MG63 (cell line): Measurements from ENCODE around the gene ACTG1. TPM values are rescaled to one million over a fixed set of nuclear protein-coding genes. Genes with fewer than 3 reads are reported as not detected.
A peak's percentile ranks its signal among the peaks of the same experiment; 100 is the strongest.

Experiments used
- DNase-seq: peaks from one replicate; pipeline ENCODE4 v3.0.0-alpha.2; 2020
- H3K27me3 ChIP-seq: fragments of 250-450 bp; sonication (Bioruptor Pico); 2 replicates; pipeline ENCODE4 v1.5.1; 2020; ENCODE audit warnings: mild to moderate bottlenecking, moderate library complexity
- H3K36me3 ChIP-seq: fragments of 250-450 bp; sonication (Bioruptor Pico); 2 replicates; pipeline ENCODE4 v1.5.1; 2020; ENCODE audit warnings: mild to moderate bottlenecking, moderate library complexity
- H3K4me3 ChIP-seq: fragments of 250-450 bp; sonication (Bioruptor Pico); 2 replicates; pipeline ENCODE4 v1.5.1; 2020; ENCODE audit warnings: mild to moderate bottlenecking, moderate library complexity
- H3K9me3 ChIP-seq: fragments of 250-450 bp; sonication (Bioruptor Pico); 2 replicates; pipeline ENCODE4 v1.5.1; 2020; ENCODE audit warnings: mild to moderate bottlenecking, moderate library complexity
- total RNA-seq: library from RNA; depleted of rRNA; stranded (reverse); fragments of >200 nt; shearing (Covaris generic); gene quantifications from 2 replicates; pipeline ENCODE4 v1.2.3, GENCODE V29; 2014; ENCODE audit warnings: low replicate concordance

The ACTG1 gene
- total RNA-seq, 1 experiment from 2014 or later, result 6,321 TPM

- no peak overlapping the region for H3K4me3 ChIP-seq
- no peaks in the 10 kb centered on the region for H3K27me3 ChIP-seq
- no peaks in the 10 kb centered on the region for H3K36me3 ChIP-seq
- DNase-seq, result no peak
- H3K9me3 ChIP-seq, result no peaks in the 10 kb centered on the region
These were observed 19.2 kb downstream of the ACTG1 start for GRCh38 chr17:81493198-81494038.

- DNase-seq, result no peak
- no peak overlapping the region for H3K4me3 ChIP-seq
- no peaks in the 10 kb centered on the region for H3K27me3 ChIP-seq
- H3K36me3 ChIP-seq, result no peaks in the 10 kb centered on the region
- H3K9me3 ChIP-seq, result no peaks in the 10 kb centered on the region
These were observed 19.9 kb downstream of the ACTG1 start for GRCh38 chr17:81492706-81493105.

GRCh38 chr17:81492202-81492601 lies 20.4 kb downstream of the ACTG1 start:
- no peaks in the 10 kb centered on the region for H3K36me3 ChIP-seq
- H3K27me3 ChIP-seq, result no peaks in the 10 kb centered on the region
- H3K4me3 ChIP-seq, result no peak overlapping the region
- H3K9me3 ChIP-seq, result no peaks in the 10 kb centered on the region
- DNase-seq, result no peak

GRCh38 chr17:81491761-81492160 lies 20.8 kb downstream of the ACTG1 start:
- Histone ChIP-seq H3K36me3 (no peaks in the 10 kb centered on the region), H3K4me3 (no peak overlapping the region), H3K9me3 (no peaks in the 10 kb centered on the region), H3K27me3 (no peaks in the 10 kb centered on the region)
- no peak for DNase-seq

- Histone ChIP-seq H3K9me3 (no peaks in the 10 kb centered on the region), H3K27me3 (no peaks in the 10 kb centered on the region), H3K36me3 (no peaks in the 10 kb centered on the region), H3K4me3 (no peak overlapping the region)
- DNase-seq, result no peak
These were observed 21.4 kb downstream of the ACTG1 start for GRCh38 chr17:81491181-81491581.

- Histone ChIP-seq H3K4me3 (no peak overlapping the region), H3K9me3 (no peaks in the 10 kb centered on the region), H3K27me3 (no peaks in the 10 kb centered on the region), H3K36me3 (no peaks in the 10 kb centered on the region)
- no peak for DNase-seq
These were observed 22.3 kb downstream of the ACTG1 start for GRCh38 chr17:81489998-81490992.

GRCh38 chr17:81489012-81489997 lies 23.3 kb downstream of the ACTG1 start:
- no peak overlapping the region for H3K4me3 ChIP-seq
- H3K36me3 ChIP-seq, result no peaks in the 10 kb centered on the region
- no peak for DNase-seq
- no peaks in the 10 kb centered on the region for H3K9me3 ChIP-seq
- no peaks in the 10 kb centered on the region for H3K27me3 ChIP-seq

GRCh38 chr17:81488276-81488860 lies 24.2 kb downstream of the ACTG1 start:
- Histone ChIP-seq H3K36me3 (no peaks in the 10 kb centered on the region), H3K4me3 (peak overlapping the region; percentile 75), H3K9me3 (no peaks in the 10 kb centered on the region), H3K27me3 (no peaks in the 10 kb centered on the region)
- peak; percentile 32 for DNase-seq

GRCh38 chr17:81487487-81488275 lies 24.9 kb downstream of the ACTG1 start:
- peak; percentile 84 for DNase-seq
- H3K27me3 ChIP-seq, result no peaks in the 10 kb centered on the region
- H3K4me3 ChIP-seq, result peak overlapping the region; percentile 75
- no peaks in the 10 kb centered on the region for H3K36me3 ChIP-seq
- no peaks in the 10 kb centered on the region for H3K9me3 ChIP-seq

GRCh38 chr17:81487089-81487486 lies 25.5 kb downstream of the ACTG1 start:
- Histone ChIP-seq H3K9me3 (no peaks in the 10 kb centered on the region), H3K27me3 (no peaks in the 10 kb centered on the region), H3K4me3 (peak overlapping the region; percentile 75), H3K36me3 (no peaks in the 10 kb centered on the region)
- no peak for DNase-seq

- Histone ChIP-seq H3K36me3 (no peaks in the 10 kb centered on the region), H3K4me3 (no peak overlapping the region), H3K9me3 (no peaks in the 10 kb centered on the region), H3K27me3 (no peaks in the 10 kb centered on the region)
- no peak for DNase-seq
These were observed 26.3 kb downstream of the ACTG1 start for GRCh38 chr17:81486199-81486810.

GRCh38 chr17:81484195-81484979 lies 28.2 kb downstream of the ACTG1 start:
- Histone ChIP-seq H3K27me3 (no peaks in the 10 kb centered on the region), H3K4me3 (peak overlapping the region; percentile 34), H3K9me3 (no peaks in the 10 kb centered on the region), H3K36me3 (no peaks in the 10 kb centered on the region)
- peak; percentile 90 for DNase-seq

GRCh38 chr17:81483862-81484194 lies 28.8 kb downstream of the ACTG1 start:
- no peaks in the 10 kb centered on the region for H3K36me3 ChIP-seq
- H3K27me3 ChIP-seq, result no peaks in the 10 kb centered on the region
- DNase-seq, result no peak
- no peaks in the 10 kb centered on the region for H3K9me3 ChIP-seq
- H3K4me3 ChIP-seq, result peak overlapping the region; percentile 34

GRCh38 chr17:81483085-81483861 lies 29.3 kb downstream of the ACTG1 start:
- Histone ChIP-seq H3K36me3 (no peaks in the 10 kb centered on the region), H3K9me3 (no peaks in the 10 kb centered on the region), H3K4me3 (no peak overlapping the region), H3K27me3 (no peaks in the 10 kb centered on the region)
- no peak for DNase-seq
